HepG2 (cell line): ENCODE data around the gene BCL7A. TPM values are rescaled to one million over a fixed set of nuclear protein-coding genes. Genes with fewer than 3 reads are reported as not detected.

ENCODE experiments used
- ATAC-seq: fragments of 200-7000 bp; cut with Tn5 transposase; 3 replicates; pipeline ENCODE4 v1.9.1; 2020; ENCODE audit warnings: mild to moderate bottlenecking, moderate library complexity
- BruUV-seq: library from RNA; stranded (reverse); fragments of 400-500 nt; replicated peaks from 2 replicates; lab custom pipeline; 2021; lab: Mats Ljungman, UMichigan
- CTCF ChIA-PET: fragments of 300-600 bp; formaldehyde crosslinking; extraction: SDS; loops from one replicate; lab custom pipeline; 2021; ENCODE audit warnings: low total read pairs, inconsistent platforms, low intra/inter-chr PET ratio; lab: Yijun Ruan, JAX
- POLR2A ChIA-PET: fragments of 350-600 bp; sonication (Branson Sonifier 250); formaldehyde crosslinking; loops from one replicate; lab custom pipeline; 2020; ENCODE audit warnings: antibody characterized with exemption, inconsistent platforms; lab: Yijun Ruan, JAX
- DNase-seq: peaks from one replicate; pipeline ENCODE4 v3.0.0-alpha.2; 2015; ENCODE audit warnings: low spot score
- FAIRE-seq: peaks from 3 replicates; lab custom pipeline; 2011; peaks lifted over from hg19 to GRCh38; lab: Jason Lieb, UNC
- H2AFZ ChIP-seq: one replicate; pipeline ENCODE4 v1.6.1; 2011; ENCODE audit warnings: low read length, inconsistent platforms
- H3K27ac ChIP-seq: fragments of 300-600 bp; 3 replicates; pipeline ENCODE4 v1.8.0; 2011; ENCODE audit warnings: mixed run types, mild to moderate bottlenecking, mixed read lengths, low read length, inconsistent platforms; ENCODE audit not compliant: insufficient read depth; ENCODE audit errors: extremely low read length
- H3K27me3 ChIP-seq, 2 experiments: fragments of 200-600 bp in 1 of 2; 2 replicates in 1 of 2; 3 replicates in 1 of 2; pipeline versions ENCODE4 v1.6.0 to v1.8.0; 2011; ENCODE audit warnings: low read length in 2 of 2, mild to moderate bottlenecking in 2 of 2, moderate library complexity in 2 of 2, inconsistent platforms in 1 of 2; ENCODE audit not compliant: insufficient read depth in 2 of 2, control insufficient read depth in 1 of 2
- H3K36me3 ChIP-seq, 2 experiments: fragments of 200-600 bp in 1 of 2; replicated peaks in 1 of 2; 2 replicates in 1 of 2; 3 replicates in 1 of 2; pipeline versions ENCODE4 v1.5.1 to v1.8.0; 2011; ENCODE audit warnings: low read length in 2 of 2, inconsistent platforms in 1 of 2; ENCODE audit not compliant: insufficient read depth in 2 of 2, control insufficient read depth in 1 of 2
- H3K4me1 ChIP-seq: 2 replicates; pipeline ENCODE4 v1.5.1; 2012; ENCODE audit warnings: low read length, inconsistent platforms; ENCODE audit not compliant: insufficient read depth
- H3K4me2 ChIP-seq: 2 replicates; pipeline ENCODE4 v1.6.0; 2011; ENCODE audit warnings: low read depth, low read length, inconsistent platforms
- H3K4me3 ChIP-seq, 3 experiments: fragments of 200-600 bp in 1 of 3; sonication (generic), shearing (Covaris generic) in 1 of 3; replicated peaks in 1 of 3; 2 replicates each; pipeline ENCODE4 v1.5.1; 2011 to 2016; ENCODE audit warnings: low read length in 3 of 3, inconsistent platforms in 2 of 3, low read depth in 2 of 3, mild to moderate bottlenecking in 2 of 3, control low read depth in 1 of 3, mixed read lengths in 1 of 3; ENCODE audit not compliant: insufficient read depth in 1 of 3
- H3K79me2 ChIP-seq: one replicate; pipeline ENCODE4 v1.6.1; 2011; ENCODE audit warnings: low read length, inconsistent platforms; ENCODE audit not compliant: insufficient read depth
- H3K9ac ChIP-seq: 2 replicates; pipeline ENCODE4 v1.6.0; 2011; ENCODE audit warnings: mild to moderate bottlenecking, low read depth, low read length, inconsistent platforms; ENCODE audit not compliant: insufficient read depth
- H3K9me3 ChIP-seq: 2 replicates; pipeline ENCODE4 v1.5.1; 2012; ENCODE audit warnings: mild to moderate bottlenecking, low read length
- H4K20me1 ChIP-seq: 2 replicates; pipeline ENCODE4 v1.6.0; 2011; ENCODE audit warnings: inconsistent platforms, mild to moderate bottlenecking, low read length, moderate library complexity; ENCODE audit not compliant: insufficient read depth
- ARHGAP35 ChIP-seq: sonication (generic); formaldehyde crosslinking; IDR thresholded peaks from 2 replicates; pipeline ENCODE4 v1.9.0; 2022; ENCODE audit warnings: mild to moderate bottlenecking, inconsistent platforms, moderate library complexity, missing genetic modification reagents, borderline replicate concordance
- HOXA7 ChIP-seq: sonication (generic); formaldehyde crosslinking; IDR thresholded peaks from 2 replicates; pipeline ENCODE4 v1.8.1; 2022; ENCODE audit warnings: mild to moderate bottlenecking, missing genetic modification reagents, moderate library complexity
- PRDM10 ChIP-seq: sonication (generic); formaldehyde crosslinking; IDR thresholded peaks from 2 replicates; pipeline ENCODE4 v1.4.0; 2020; ENCODE audit warnings: low read depth, missing genetic modification reagents
- PRPF4 ChIP-seq: fragments of 200-400 bp; formaldehyde crosslinking; IDR thresholded peaks from 2 replicates; pipeline ENCODE4 v1.6.1; 2016; ENCODE audit warnings: low read length, low read depth; ENCODE audit not compliant: poor library complexity, severe bottlenecking
- THAP8 ChIP-seq: sonication (generic); formaldehyde crosslinking; IDR thresholded peaks from 2 replicates; pipeline ENCODE4 v1.5.1; 2020; ENCODE audit warnings: missing genetic modification reagents, mild to moderate bottlenecking, borderline replicate concordance
- ZNF121 ChIP-seq: sonication (generic); formaldehyde crosslinking; IDR thresholded peaks from 2 replicates; pipeline ENCODE4 v1.5.0; 2020; ENCODE audit warnings: mild to moderate bottlenecking, missing genetic modification reagents
- WGBS: methylation state at CpG from one replicate; pipeline ENCODE4 v1.1.6; 2017; ENCODE audit warnings: low lambda C conversion rate; 5-methylcytosine and 5-hydroxymethylcytosine counted together
- in situ Hi-C: cut with HindIII; loops from 2 replicates; pipeline ENCODE4 v1.10.0; 2017; ENCODE audit warnings: low pct_unique_long_range_greater_than_20kb; ENCODE audit not compliant: extremely low pct_ligation_motif_present
- intact Hi-C: fragments of 100-400 bp; cut with micrococcal nuclease; formaldehyde crosslinking; loops from one replicate; pipeline ENCODE4 v1.10.0; 2022; ENCODE audit not compliant: unreplicated experiment
- polyA plus RNA-seq, 8 experiments: library from polyadenylated mRNA; depleted of rRNA in 3 of 8; stranded (reverse) in 7 of 8; unstranded in 1 of 8; fragments of >200 nt; fragmentation: Illumina TruSeq in 4 of 8; extraction: Trizol in 4 of 8; gene quantifications; 2 replicates each; pipeline versions ENCODE4 v1.2.1 to v1.2.3, GENCODE V29; 2011 to 2016; ENCODE audit warnings: low read depth in 4 of 8, missing spikeins in 1 of 8, mixed read lengths in 1 of 8; ENCODE audit not compliant: insufficient read depth in 1 of 8
- total RNA-seq, 5 experiments: library from RNA; depleted of rRNA; stranded (reverse); fragments of >200 nt; fragmentation: Illumina TruSeq; extraction: Trizol; gene quantifications; 2 replicates each; pipeline ENCODE4 v1.2.3, GENCODE V29; 2016; ENCODE audit warnings: low read depth in 1 of 5
- TF ChIP-seq, protein P1 (sequence below): sonication (generic); formaldehyde crosslinking; IDR thresholded peaks from 2 replicates; pipeline ENCODE4 v1.4.0; 2020; ENCODE audit warnings: missing genetic modification reagents
- TF ChIP-seq, protein P2 (sequence below): sonication (generic); formaldehyde crosslinking; IDR thresholded peaks from 2 replicates; pipeline ENCODE4 v1.4.0; 2020; ENCODE audit warnings: missing genetic modification reagents, borderline replicate concordance

The BCL7A gene
- total and polyA plus RNA-seq, 2 of the 13 experiments (the other 11 are each of a cell fraction or from before 2014, with no cell fraction given) = 4.1 to 6.2 TPM

- no peak for TF ChIP-seq PRDM10 (CRISPR knock-in tag)
- TF ChIP-seq HOXA7 (CRISPR knock-in tag) = no peak
Observed at GRCh38 chr12:122057007-122057735, 35.5 kb downstream of the BCL7A start (continued).

GRCh38 chr12:122057769-122058168, 36.1 kb downstream of the BCL7A start:
- Histone ChIP-seq H3K4me3 (no peak overlapping the region), H3K79me2 (no peaks in the 10 kb centered on the region), H4K20me1 (no peaks in the 10 kb centered on the region), H2AFZ (no peak overlapping the region), H3K27me3 (no peaks in the 10 kb centered on the region), H3K4me2 (no peak overlapping the region), H3K4me1 (peaks cover 20% of the 10 kb centered on the region), H3K27ac (no peak overlapping the region), H3K36me3 (peaks cover 11 to 30% of the 10 kb centered on the region in 2 experiments; a peak in 4 of 5 replicates), H3K9me3 (no peaks in the 10 kb centered on the region), H3K9ac (no peak overlapping the region)
- FAIRE-seq (no peak), ATAC-seq (no peak), DNase-seq (no peak)
- intact Hi-C loops (no loop called here), in situ Hi-C loops (loop anchor here (5.0 to 10.0 kb wide), 2 partner anchors 65 to 127 kb away; partner anchors contain the start of gene LRRC43)
- WGBS = 88% methylated on average over 3 of the region's 3 CpGs
- POLR2A ChIA-PET = no interaction called here
- no TSS peak for BruUV-seq
- CTCF ChIA-PET = no interaction called here
- TF ChIP-seq THAP8 (CRISPR knock-in tag) (no peak), ZNF121 (CRISPR knock-in tag) (peak; percentile 67; the same call in 1 of the 2 replicates), PRPF4 (no peak), ARHGAP35 (CRISPR knock-in tag) (no peak)
- TF ChIP-seq, protein P1, sequence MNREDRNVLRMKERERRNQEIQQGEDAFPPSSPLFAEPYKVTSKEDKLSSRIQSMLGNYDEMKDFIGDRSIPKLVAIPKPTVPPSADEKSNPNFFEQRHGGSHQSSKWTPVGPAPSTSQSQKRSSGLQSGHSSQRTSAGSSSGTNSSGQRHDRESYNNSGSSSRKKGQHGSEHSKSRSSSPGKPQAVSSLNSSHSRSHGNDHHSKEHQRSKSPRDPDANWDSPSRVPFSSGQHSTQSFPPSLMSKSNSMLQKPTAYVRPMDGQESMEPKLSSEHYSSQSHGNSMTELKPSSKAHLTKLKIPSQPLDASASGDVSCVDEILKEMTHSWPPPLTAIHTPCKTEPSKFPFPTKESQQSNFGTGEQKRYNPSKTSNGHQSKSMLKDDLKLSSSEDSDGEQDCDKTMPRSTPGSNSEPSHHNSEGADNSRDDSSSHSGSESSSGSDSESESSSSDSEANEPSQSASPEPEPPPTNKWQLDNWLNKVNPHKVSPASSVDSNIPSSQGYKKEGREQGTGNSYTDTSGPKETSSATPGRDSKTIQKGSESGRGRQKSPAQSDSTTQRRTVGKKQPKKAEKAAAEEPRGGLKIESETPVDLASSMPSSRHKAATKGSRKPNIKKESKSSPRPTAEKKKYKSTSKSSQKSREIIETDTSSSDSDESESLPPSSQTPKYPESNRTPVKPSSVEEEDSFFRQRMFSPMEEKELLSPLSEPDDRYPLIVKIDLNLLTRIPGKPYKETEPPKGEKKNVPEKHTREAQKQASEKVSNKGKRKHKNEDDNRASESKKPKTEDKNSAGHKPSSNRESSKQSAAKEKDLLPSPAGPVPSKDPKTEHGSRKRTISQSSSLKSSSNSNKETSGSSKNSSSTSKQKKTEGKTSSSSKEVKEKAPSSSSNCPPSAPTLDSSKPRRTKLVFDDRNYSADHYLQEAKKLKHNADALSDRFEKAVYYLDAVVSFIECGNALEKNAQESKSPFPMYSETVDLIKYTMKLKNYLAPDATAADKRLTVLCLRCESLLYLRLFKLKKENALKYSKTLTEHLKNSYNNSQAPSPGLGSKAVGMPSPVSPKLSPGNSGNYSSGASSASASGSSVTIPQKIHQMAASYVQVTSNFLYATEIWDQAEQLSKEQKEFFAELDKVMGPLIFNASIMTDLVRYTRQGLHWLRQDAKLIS (CRISPR knock-in tag) = no peak
- TF ChIP-seq, protein P2, sequence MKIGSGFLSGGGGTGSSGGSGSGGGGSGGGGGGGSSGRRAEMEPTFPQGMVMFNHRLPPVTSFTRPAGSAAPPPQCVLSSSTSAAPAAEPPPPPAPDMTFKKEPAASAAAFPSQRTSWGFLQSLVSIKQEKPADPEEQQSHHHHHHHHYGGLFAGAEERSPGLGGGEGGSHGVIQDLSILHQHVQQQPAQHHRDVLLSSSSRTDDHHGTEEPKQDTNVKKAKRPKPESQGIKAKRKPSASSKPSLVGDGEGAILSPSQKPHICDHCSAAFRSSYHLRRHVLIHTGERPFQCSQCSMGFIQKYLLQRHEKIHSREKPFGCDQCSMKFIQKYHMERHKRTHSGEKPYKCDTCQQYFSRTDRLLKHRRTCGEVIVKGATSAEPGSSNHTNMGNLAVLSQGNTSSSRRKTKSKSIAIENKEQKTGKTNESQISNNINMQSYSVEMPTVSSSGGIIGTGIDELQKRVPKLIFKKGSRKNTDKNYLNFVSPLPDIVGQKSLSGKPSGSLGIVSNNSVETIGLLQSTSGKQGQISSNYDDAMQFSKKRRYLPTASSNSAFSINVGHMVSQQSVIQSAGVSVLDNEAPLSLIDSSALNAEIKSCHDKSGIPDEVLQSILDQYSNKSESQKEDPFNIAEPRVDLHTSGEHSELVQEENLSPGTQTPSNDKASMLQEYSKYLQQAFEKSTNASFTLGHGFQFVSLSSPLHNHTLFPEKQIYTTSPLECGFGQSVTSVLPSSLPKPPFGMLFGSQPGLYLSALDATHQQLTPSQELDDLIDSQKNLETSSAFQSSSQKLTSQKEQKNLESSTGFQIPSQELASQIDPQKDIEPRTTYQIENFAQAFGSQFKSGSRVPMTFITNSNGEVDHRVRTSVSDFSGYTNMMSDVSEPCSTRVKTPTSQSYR (CRISPR knock-in tag) = no peak
